Renal cortex interstitium (tissue), 15 donors: ENCODE results near the gene KCTD14. TPM values are rescaled to one million over a fixed set of nuclear protein-coding genes. Genes with fewer than 3 reads are reported as not detected.
"Not testable (repeated sequence)": the region's sequence is repeated elsewhere in the genome, so short reads cannot be mapped to it uniquely, and the experiment has no call there.

ENCODE experiments used
- DNase-seq, 11 donors: peaks; one replicate each; pipeline ENCODE4 v3.0.0-alpha.2; 2013; ENCODE audit warnings: low read depth in 9 of 11, low spot score in 4 of 11; ENCODE audit errors: extremely low read depth in 1 of 11
- long read RNA-seq, 16 experiments: transcript quantifications; one replicate each; lab custom pipeline, GENCODE V29; 2026
- polyA plus RNA-seq, 3 donors: library from polyadenylated mRNA; unstranded; fragments of 120-200 nt; gene quantifications; one replicate each; pipeline ENCODE4 v1.2.1, GENCODE V29; 2013; ENCODE audit not compliant: insufficient read length in 3 of 3

KCTD14 gene, protein sequence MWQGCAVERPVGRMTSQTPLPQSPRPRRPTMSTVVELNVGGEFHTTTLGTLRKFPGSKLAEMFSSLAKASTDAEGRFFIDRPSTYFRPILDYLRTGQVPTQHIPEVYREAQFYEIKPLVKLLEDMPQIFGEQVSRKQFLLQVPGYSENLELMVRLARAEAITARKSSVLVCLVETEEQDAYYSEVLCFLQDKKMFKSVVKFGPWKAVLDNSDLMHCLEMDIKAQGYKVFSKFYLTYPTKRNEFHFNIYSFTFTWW
- polyA plus RNA-seq: 10 to 100 TPM; 11.8 to 13.3 (median 13.0) TPM
- long read RNA-seq, donor 1, partial matches to known transcripts: 0 of 4 reads
- long read RNA-seq, donor 1, other reads (novel, unspliced or antisense): 0 of 4 reads
- long read RNA-seq, donor 2, partial matches to known transcripts: 5 of 8 reads
- long read RNA-seq, donor 2, other reads (novel, unspliced or antisense): 0 of 8 reads
- long read RNA-seq, donor 3, transcript KCTD14-201 (2 exons, 1,691 nt): major isoform, 6 of 6 reads
- long read RNA-seq, donor 3, partial matches to known transcripts: 0 of 6 reads
- long read RNA-seq, donor 3, other reads (novel, unspliced or antisense): 0 of 6 reads
- long read RNA-seq, donor 4, transcript KCTD14-201 (2 exons, 1,691 nt): major isoform, 7 of 7 reads
- long read RNA-seq, donor 4, partial matches to known transcripts: 0 of 7 reads
- long read RNA-seq, donor 4, other reads (novel, unspliced or antisense): 0 of 7 reads
- long read RNA-seq, donor 5: 0 reads
- long read RNA-seq, donor 6, partial matches to known transcripts: 0 of 3 reads
- long read RNA-seq, donor 6, other reads (novel, unspliced or antisense): 0 of 3 reads
- long read RNA-seq, donor 7, transcript KCTD14-201 (2 exons, 1,691 nt): major isoform, 7 of 7 reads
- long read RNA-seq, donor 7, partial matches to known transcripts: 0 of 7 reads
- long read RNA-seq, donor 7, other reads (novel, unspliced or antisense): 0 of 7 reads
- long read RNA-seq, donor 8, partial matches to known transcripts: 0 of 4 reads
- long read RNA-seq, donor 8, other reads (novel, unspliced or antisense): 0 of 4 reads
- long read RNA-seq, donor 9, transcript KCTD14-201 (2 exons, 1,691 nt): major isoform, 9 of 9 reads
- long read RNA-seq, donor 9, partial matches to known transcripts: 0 of 9 reads
- long read RNA-seq, donor 9, other reads (novel, unspliced or antisense): 0 of 9 reads
- long read RNA-seq, donor 10, transcript KCTD14-201 (2 exons, 1,691 nt): major isoform, 7 of 16 reads
- long read RNA-seq, donor 10, partial matches to known transcripts: 9 of 16 reads
- long read RNA-seq, donor 10, other reads (novel, unspliced or antisense): 0 of 16 reads
- long read RNA-seq, donor 11, partial matches to known transcripts: 0 of 4 reads
- long read RNA-seq, donor 11, other reads (novel, unspliced or antisense): 0 of 4 reads
- long read RNA-seq, donor 12: 0 reads
- long read RNA-seq, donor 13: 0 reads
- long read RNA-seq, donor 14, partial matches to known transcripts: 0 of 3 reads
- long read RNA-seq, donor 14, other reads (novel, unspliced or antisense): 0 of 3 reads
- long read RNA-seq, donor 15, partial matches to known transcripts: 0 of 2 reads
- long read RNA-seq, donor 15, other reads (novel, unspliced or antisense): 0 of 2 reads
- long read RNA-seq, donor 16, transcript KCTD14-201 (2 exons, 1,691 nt): major isoform, 16 of 16 reads
- long read RNA-seq, donor 16, partial matches to known transcripts: 0 of 16 reads
- long read RNA-seq, donor 16, other reads (novel, unspliced or antisense): 0 of 16 reads

DNA sequence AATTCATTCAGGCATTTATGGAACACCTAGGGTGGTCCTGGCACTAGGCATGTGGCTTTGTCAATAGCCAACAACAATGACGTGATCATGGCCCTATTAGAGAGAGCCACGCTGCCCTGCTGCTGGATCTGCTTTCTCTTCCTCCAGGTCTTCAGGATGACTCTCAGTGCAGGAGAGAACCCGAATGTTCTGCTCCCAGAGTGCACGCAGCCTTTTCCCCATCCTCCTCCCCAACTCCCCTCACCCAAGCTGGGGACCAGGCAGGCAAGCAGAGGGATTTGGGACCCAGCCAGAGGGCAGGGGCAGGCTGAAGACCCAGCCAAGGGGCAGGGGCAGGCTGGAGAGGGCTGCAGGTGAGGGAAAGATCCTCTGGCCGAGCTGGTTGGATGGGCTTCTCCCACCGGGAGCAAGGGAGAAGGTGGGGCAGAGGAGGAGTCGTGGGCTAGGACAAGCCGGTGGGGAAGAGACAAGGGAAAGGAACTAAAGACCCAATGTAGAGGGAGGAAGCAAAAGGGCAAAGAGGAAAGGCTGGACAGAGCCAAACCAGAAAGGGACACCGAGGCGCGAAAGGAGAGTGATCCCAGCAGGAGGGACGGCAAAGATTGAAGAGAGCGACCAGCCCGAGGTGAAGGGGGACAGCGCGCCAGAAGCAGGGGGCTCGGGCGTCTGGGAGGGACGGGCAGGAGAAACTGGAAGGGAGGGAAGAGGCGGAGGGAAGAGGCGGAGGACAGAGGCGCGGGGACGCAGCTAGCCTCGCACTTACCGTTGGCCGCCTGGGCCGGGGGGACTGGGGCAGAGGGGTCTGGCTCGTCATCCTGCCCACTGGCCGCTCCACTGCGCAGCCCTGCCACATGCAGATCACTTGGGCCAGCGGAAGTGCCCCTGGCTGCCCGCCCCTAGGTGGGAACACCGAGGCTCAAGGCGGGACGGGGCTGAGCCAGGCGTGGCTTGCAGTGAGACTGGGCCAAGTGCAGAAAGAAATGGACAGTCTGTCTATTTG is at the start of gene KCTD14:
TSS of gene KCTD14 (minus strand) at position 880 of the 1,000 bp plus-strand sequence. CDS start at position 853, 27 bp downstream.
- DNase-seq: peak in 4 of 11 donors; percentile 45 to 58 (median 49)

DNA sequence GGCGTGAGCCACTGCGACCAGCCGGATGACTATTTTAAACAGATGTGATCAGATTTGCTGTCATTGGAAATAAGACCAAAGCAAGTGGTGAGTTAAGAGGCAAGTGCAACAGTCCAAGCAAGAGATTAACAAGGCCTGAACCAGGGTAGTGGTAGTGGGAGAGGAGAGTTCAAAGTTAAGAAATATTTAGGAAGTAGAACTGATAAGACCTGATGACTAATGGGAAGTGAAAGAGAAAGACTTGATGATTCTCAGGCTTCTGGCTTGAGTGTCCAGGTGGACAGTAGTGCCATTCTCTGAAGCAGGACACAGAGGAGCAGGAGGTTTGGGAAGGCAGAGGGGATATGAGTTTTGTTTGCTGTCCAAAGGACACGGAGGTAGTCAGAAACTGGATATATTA is 49.4 kb upstream of the KCTD14 start:
- no peak for DNase-seq

DNA sequence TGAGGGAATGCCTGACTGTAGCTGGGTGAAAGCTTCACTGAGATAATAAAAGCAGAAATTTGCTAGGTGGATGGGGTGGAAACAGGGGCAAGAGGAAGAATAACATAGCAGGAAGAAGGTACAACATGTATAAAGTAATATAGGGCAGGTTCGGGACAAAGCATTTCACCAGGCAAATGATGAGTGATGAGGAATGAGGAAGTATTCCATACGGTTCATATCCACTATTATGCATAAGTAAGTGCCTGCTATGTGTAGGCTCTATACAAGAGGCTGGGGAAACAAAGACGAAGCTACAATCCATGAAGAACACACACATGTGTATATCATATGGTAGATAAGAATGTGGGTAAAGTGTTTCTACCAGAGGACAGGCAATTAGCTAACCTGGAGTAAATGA is 48.6 kb upstream of the KCTD14 start:
- no peak for DNase-seq

DNA sequence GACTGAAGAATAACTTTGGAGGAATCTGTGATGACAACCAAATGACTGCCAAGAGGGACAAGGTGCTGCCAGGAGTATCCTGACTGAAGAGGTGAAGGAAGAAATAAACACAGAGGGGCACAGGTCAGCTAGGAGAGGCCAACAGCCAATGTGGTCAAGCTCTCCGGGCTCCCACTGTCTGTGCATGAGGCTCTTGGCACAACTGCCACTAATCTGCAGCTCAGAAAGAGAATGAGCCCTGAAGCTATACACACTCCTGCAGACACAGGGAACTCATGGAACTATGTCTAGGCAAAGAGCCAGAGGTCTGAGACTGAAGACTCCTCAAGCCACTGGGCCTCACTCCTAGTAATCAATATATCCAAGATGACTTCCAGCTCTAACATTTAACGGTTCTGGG is 47.5 kb upstream of the KCTD14 start:
- no peak for DNase-seq

DNA sequence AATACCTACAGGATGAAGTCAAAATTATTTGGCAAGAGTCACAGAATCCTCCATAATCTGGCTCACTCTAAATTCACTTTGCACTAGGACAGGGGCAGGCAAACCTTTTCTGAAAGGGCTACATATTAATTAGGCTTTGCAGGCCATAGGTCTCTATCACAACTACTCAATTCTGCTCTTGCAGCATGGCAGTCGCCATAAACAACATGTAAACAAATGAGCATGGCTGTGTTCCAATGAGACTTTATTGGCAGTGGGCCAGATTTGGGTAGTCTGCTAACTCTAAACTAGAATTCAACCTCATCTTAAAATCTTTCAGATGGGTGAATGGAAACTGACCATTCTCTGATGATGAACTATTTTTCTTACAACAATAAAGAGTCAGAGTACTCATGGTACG is 46.4 kb upstream of the KCTD14 start:
- DNase-seq: no peak

DNA sequence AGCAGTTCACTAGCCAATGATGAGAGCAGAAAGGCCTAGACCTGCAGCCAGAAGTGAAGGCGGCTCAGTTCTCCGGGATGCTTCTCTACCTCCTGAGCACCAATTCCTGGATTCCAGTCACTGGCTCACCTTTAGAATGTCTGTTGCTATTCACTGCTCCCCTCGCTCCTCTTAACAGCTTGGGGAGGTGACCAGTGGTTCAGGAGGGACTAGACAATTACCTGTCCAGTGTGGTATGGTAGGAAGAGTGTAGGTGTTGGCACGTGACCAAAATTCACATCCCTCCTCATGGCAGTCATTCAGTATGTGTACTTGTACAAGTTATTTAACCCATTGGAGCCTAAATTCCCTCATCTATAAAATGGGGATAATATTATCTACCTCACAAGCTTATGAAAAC is 44.6 kb upstream of the KCTD14 start:
- DNase-seq: no peak

DNA sequence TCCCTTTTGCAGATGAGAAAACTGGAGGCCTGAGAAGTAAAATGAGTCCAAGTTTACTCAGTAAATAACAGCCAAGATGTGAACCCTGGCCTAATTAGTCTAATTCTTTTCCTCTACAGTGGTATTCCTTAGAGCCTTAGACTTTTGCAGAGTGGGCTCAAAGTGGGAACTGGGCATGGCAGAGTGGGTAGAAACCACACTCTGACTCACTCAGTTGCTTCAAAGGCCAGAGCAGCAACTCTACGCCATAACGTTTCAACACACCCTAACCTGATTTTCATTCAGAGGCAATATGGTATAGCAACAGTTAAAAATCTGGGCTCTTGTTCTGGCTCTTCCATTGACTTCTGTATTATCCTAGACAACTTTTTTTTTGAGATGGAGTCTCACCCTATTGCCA is 43.4 kb upstream of the KCTD14 start:
- no peak for DNase-seq

DNA sequence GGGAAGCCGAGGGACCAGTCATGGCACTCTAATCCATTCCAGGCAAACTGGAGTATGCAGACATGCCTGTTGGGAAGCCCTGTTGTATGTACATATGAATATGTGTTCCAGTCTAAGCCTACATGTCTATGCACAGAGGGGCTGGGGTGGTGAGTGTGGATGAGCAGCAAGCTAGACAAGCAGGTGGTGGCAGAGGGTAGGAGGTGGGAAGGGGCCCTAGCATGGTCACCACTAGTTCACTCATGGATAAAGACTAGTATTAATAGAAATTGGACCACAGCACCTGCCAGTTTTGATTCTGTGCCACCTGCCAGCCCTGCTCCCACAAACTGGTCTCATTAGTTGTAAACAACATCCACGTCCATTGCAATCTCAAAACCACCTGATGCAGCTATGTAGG is 42.1 kb upstream of the KCTD14 start:
- DNase-seq: no peak

DNA sequence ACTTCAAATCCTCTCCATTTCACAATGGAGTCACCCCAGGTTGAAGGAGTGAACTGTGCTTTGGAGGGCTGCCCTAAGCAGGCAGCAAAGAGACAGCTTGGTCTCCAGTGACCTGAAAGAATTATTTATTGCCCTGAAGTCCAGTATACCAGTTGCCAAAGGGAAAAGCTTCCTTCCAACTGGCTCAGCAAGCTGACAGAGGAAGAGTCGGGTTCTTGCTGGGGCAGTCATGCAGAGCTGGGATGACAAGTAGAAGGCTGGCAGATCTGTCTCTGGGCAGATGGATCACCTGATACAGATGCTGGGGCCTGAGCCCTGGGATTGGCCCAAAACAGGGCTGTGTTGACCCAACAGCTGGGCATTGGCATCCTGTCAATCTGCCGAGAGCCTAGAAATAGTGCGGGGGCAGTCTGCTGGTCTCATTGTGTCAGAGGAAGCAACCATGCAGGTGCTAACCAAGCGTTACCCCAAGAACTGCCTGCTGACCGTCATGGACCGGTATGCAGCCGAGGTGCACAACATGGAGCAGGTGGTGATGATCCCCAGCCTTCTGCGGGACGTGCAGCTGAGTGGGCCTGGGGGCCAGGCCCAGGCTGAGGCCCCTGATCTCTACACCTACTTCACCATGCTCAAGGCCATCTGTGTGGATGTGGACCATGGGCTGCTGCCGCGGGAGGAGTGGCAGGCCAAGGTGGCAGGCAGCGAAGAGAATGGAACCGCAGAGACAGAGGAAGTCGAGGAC is 40.5 kb upstream of the KCTD14 start, which contains the start of gene THRSP:
TSS of gene THRSP (plus strand) at position 422 of the 742 bp plus-strand sequence. CDS start at position 443, 21 bp downstream.
- DNase-seq: no peak

DNA sequence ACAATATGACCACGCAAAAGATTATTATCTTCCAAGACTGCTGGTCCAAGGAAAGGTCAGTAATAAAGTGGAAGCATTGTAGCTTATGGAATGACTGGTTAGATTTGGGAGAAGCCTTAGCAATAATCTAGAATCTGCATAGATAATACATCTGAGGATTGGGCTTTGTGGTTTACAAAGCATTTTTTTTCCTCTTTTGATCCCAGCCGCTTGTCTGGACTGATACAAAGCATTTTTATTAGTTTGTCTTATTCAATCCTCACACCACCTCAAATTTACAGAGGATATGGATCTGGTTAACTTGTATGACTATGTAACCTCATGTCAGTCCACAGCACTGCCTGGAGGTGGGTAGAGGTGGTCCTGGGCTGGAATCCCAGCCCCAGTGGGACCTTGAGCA is 39.6 kb upstream of the KCTD14 start:
- DNase-seq: no peak

DNA sequence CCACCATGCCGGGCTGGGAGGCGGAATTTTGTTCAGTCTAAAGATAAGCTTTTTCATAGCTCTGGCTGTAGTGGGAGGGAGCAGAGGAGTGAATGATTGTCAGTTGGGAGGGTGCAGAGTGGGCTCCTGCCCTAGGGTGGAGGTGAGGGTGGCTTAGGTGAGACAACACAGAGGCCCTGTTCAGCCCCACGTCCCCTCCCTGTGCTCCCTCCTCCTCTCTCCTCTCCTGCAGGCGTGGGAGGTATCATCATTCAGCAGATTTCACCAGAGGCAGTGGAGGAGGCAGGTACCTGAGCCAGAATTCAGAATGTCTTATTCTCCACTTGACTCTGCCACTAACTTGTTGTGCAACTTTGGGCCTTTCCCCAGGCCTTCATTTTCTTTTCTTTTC is 38.8 kb upstream of the KCTD14 start:
- DNase-seq: no peak

DNA sequence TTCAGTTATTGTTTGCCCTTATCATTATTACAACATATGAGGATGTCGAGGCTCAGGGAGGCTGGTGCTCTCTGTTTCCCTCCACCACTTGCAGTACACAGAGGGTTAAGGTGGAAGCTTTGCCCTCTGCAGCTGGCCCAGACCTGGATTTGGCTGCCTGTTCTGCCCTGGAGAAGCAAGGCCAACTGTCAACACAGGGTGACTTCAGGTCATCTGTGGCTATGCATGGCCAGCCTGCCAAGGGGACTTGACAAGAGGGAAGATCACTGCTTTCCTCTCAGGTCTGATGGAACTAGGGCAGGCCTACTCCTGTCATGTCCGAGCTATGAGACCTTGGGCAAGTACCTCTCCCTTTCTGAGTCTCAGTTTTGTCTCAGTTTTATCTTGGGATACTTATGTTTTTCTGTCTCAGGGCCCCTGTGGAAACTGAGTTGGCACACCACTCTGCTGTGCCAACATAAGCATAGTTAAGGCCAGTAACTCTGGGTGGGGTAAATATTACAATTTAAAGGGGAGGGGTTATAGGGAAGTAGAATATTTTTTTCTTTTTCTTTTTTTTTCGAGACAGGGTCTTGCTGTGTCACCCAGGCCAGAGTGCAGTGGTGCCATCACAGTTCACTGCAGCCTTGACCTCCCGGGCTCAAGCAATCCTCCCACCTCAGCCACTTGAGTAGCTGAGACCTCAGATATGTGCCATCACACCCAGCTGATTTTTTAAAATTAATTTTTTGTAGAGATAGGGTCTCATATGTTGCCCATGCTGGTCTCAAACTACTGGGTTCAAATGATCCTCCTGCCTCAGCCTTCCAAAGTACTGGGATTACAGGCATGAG is 38.2 kb upstream of the KCTD14 start:
- no peak for DNase-seq

DNA sequence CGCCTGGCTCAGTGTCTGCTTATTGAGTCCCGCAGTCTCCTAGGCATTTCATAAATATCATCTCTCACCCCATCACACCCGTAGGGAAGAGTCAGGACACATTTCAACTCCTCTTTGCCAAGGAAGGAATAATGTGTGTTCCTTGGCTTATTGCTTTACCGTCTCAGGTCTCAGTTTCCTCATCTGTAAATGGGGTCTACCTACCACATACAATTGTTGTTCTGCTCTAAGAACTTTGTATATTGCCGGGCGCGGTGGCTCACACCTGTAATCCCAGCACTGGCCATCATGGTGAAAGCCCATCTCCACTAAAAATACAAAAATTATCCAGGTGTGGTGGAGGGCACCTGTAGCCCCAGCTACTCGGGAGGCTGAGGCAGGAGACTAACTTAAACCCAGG is 37.5 kb upstream of the KCTD14 start:
- no peak for DNase-seq

DNA sequence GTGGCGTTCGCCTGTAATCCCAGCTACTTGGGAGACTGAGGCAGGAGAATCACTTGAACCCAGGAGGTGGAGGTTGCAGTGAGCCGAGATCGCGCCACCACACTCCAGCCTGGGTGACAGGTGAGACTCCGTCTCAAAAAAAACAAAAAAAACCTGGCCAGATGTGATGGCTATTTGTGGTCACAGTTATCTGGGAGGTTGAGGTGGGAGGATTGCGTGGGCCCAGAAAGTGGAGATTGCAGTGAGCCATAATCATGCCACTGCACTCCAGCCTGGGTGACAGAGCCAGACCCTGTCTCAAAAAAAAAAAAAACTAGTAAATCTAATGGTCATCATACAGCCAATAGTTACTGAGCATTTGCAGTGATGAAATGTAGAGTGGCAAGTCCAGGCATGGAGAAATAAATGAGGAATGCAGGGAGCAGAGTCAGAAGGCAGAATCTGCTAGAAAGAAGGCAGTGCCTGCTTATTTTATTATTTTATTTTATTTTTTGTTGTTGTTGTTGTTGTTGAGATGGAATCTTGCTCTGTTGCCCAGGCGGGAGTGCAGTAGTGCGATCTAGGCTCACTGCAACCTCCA is 36.8 kb upstream of the KCTD14 start:
- DNase-seq: not testable (repeated sequence)

DNA sequence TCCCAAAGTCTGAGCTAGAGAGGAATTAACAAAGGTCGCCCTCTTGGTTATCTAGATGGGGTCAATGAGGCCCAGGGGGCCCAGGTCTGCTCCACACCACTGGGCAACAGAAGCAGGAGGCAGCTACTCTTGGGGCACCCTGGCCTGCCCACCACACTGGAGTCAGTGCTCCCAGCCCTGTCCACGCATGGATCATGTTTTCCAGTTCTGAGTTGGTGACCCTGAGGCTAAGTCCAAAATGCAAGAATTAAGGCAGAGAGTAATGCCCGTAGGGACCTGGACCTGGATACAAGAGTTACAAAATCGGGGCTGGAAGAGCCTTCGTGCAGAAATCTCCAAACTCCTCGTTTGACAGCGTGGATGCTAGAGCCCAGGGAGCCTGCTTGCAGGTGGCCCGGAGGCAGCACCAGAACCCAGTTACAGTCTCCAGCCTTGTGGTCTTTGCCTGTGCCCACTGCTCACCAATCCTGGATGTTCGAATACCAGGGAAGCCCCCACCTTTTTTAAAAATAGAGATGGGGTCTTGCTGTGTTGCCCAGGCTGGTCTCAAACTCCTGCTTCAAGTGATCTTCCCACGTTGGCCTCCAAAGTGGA is 34.5 kb upstream of the KCTD14 start:
- DNase-seq: no peak
